ENCODE data around the gene DLAT. TPM values are rescaled to one million over a fixed set of nuclear protein-coding genes. Genes with fewer than 3 reads are reported as not detected.

Gene DLAT
- 37.8 and 42.7 TPM in 2 replicates for total RNA-seq

DNA sequence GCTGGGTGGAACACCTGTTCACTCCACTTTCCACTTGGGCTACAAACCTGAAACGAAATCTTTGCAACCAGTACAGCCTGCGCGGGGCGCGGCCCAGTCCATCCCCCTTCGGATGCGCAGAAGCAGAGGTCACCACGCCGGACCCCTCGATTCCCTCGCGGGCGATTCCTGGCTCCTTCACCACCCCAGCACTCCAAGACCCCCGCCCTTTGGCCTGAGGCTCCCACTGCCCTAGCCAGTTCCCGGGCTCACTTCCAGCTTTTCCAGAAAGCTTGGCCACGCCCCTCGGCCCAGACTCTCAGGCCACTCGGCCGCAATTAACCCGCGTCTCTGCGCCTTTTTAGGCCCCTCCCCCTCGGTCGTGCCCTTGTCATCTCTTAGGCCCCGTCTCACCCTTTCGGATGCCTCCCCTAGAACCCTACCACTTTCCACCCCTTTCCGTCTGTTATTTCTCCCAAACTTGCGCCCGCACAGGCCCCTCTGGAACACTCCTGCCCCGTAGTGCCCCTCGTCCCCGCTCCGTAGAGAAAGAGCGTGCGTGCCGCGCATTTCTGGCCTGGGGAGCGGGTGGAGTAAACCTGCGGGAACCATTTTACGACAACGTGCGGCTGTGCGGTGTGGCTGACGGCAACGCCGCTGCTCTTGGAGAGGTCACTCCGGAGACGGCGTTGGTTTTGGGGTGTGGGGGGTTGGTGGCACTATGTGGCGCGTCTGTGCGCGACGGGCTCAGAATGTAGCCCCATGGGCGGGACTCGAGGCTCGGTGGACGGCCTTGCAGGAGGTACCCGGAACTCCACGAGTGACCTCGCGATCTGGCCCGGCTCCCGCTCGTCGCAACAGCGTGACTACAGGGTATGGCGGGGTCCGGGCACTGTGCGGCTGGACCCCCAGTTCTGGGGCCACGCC is at the start of gene DLAT:
Gene DLAT (plus strand): TSS at position 636 of the 906 bp plus-strand sequence. CDS start 65 bp downstream, at position 701.

DNA sequence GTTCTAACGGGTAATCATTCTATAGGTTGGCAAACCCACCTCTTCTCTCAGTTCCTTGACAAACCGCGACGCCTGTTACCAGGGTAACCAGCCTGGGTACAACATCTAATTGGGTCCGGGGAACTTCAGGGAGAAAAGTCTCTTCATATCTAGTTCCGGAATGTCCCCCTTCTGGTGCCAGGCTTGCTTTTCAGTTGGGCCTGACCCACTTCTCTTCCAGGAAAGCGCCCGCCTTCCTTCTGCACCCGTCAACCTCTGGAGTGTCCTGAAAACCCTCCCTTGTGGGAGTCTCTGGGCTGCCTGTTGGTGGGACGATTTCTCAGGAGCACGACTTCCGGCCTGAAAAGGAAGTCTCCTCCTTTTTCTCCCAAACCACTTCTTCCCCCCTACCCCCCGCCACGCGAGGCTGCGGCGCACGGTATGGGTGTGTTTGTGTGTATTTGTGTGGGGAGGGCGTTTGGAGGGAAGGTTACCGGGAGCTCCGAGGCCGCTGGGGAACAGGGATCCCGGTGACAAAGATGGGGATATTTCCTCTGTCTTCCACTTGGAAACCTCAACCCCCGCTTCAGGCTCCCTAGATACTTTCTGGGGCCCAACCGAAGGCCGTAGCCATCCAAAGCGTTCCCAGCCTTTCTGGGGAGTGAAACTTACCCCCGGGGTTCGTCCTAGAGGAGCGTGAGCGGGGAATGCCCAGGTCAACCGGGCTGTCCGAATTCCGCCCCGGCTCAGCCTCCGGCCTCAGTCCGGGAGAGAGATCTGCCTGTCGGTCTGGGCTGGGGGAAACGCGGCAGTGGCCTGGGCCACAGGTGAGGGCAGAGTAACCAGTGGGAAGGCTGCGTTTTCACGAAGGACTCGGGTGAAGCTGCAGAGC is 49.0 kb downstream of the DLAT start, which contains the start of the genes NKAPD1 and PIH1D2:
Gene NKAPD1 (plus strand): TSS at position 359 of the 871 bp plus-strand sequence. CDS start 1,276 bp downstream, outside the sequence.
Gene PIH1D2 (minus strand): TSS at position 77 of the 871 bp plus-strand sequence. CDS start 843 bp downstream, outside the sequence.

GRCh38 chr11:112086422-112087191 is 61.4 kb downstream of the DLAT start, which contains the start of the genes SDHD and TIMM8B:
SDHD (plus strand) TSS chr11:112086873; CDS start chr11:112086908, 35 bp downstream.
TIMM8B (minus strand) TSS chr11:112086756; CDS start chr11:112086723, 33 bp downstream.

Small RNA genes lying within 50 kb of the gene (small RNA-seq; reads per million reads assigned to genes)
- gene AP000907.3, result not detected
- not detected for gene RNU6-893P

Other genes starting within 250 kb of the DLAT start
- gene ALG9, start 153.8 kb upstream of the DLAT start, total RNA-seq, result 43.1 and 44.0 TPM in 2 replicates
- gene FDXACB1, start 146.2 kb upstream of the DLAT start, total RNA-seq, result 1.7 and 2.6 TPM in 2 replicates
- gene CFAP68, start 145.9 kb upstream of the DLAT start, total RNA-seq, result 7.1 and 9.8 TPM in 2 replicates
- 93.2 and 117 TPM in 2 replicates for gene CRYAB, start 113.6 kb upstream of the DLAT start, total RNA-seq
- gene HSPB2, start 112.7 kb upstream of the DLAT start, total RNA-seq, result 1.7 and 2.2 TPM in 2 replicates
- 1.7 and 2.0 TPM in 2 replicates for gene C11orf52, start 106.5 kb upstream of the DLAT start, total RNA-seq
- gene DIXDC1, start 88.1 kb upstream of the DLAT start, total RNA-seq, result 45.7 and 53.0 TPM in 2 replicates
- 5.5 and 7.2 TPM in 2 replicates for gene PIH1D2, start 48.6 kb downstream of the DLAT start, total RNA-seq
- 34.9 and 40.3 TPM in 2 replicates for gene NKAPD1, start 48.9 kb downstream of the DLAT start, total RNA-seq
- 38.6 and 48.5 TPM in 2 replicates for gene TIMM8B, start 61.3 kb downstream of the DLAT start, total RNA-seq
- gene SDHD, start 61.5 kb downstream of the DLAT start, total RNA-seq, result 121 and 134 TPM in 2 replicates
- gene IL18, start 138.7 kb downstream of the DLAT start, total RNA-seq, result 0.39 TPM in 1 of 2 replicates, not detected in the other
- gene TEX12, start 142.0 kb downstream of the DLAT start, total RNA-seq, result 0.54 and 0.65 TPM in 2 replicates
- 1.5 and 2.0 TPM in 2 replicates for gene BCO2, start 150.1 kb downstream of the DLAT start, total RNA-seq
- gene PTS, start 201.0 kb downstream of the DLAT start, total RNA-seq, result 41.7 and 48.6 TPM in 2 replicates
- not detected in 2 replicates for gene PLET1, start 235.5 kb downstream of the DLAT start, total RNA-seq

Measured in articular chondrocyte of knee joint (primary cell).